Neuronal stem cell (in vitro differentiated cells): ENCODE results near the gene LPIN3.

Experiments
- DNase-seq: peaks from one replicate; pipeline ENCODE4 v3.0.0-alpha.2; 2013; ENCODE audit warnings: low spot score
- H2AFZ ChIP-seq: one replicate; pipeline ENCODE4 v1.6.1; 2013; ENCODE audit warnings: mild to moderate bottlenecking, low read length, inconsistent platforms
- H2AK5ac ChIP-seq: 2 replicates; pipeline ENCODE4 v1.6.1; 2013; ENCODE audit warnings: low read depth, mild to moderate bottlenecking, inconsistent platforms, low read length, moderate library complexity, mixed read lengths
- H2BK120ac ChIP-seq: 2 replicates; pipeline ENCODE4 v1.6.1; 2013; ENCODE audit warnings: low read depth, mild to moderate bottlenecking, inconsistent platforms, low read length, moderate library complexity, mixed read lengths
- H2BK12ac ChIP-seq: one replicate; pipeline ENCODE4 v1.6.1; 2013; ENCODE audit warnings: low read length, inconsistent platforms
- H2BK15ac ChIP-seq: 2 replicates; pipeline ENCODE4 v1.6.1; 2013; ENCODE audit warnings: mild to moderate bottlenecking, low read length, inconsistent platforms, mixed read lengths
- H2BK5ac ChIP-seq: one replicate; pipeline ENCODE4 v1.6.1; 2013; ENCODE audit warnings: inconsistent platforms, mild to moderate bottlenecking, low read length, moderate library complexity
- H3K14ac ChIP-seq: one replicate; pipeline ENCODE4 v1.6.1; 2013; ENCODE audit warnings: low read length, inconsistent platforms
- H3K18ac ChIP-seq: 2 replicates; pipeline ENCODE4 v1.6.1; 2013; ENCODE audit warnings: low read length, inconsistent platforms
- H3K23ac ChIP-seq: 2 replicates; pipeline ENCODE4 v1.6.1; 2013; ENCODE audit warnings: low read depth, mild to moderate bottlenecking, mixed read lengths, low read length, inconsistent platforms; ENCODE audit not compliant: poor library complexity
- H3K27ac ChIP-seq: replicated peaks from 3 replicates; pipeline ENCODE4 v1.5.1; 2013; ENCODE audit warnings: low read length, inconsistent platforms
- H3K27me3 ChIP-seq, 3 experiments: 2 replicates each; pipeline ENCODE4 v1.6.1; 2013; ENCODE audit warnings: low read length in 3 of 3, mild to moderate bottlenecking in 2 of 3, inconsistent platforms in 1 of 3, low read depth in 1 of 3, mixed read lengths in 1 of 3, moderate library complexity in 1 of 3; ENCODE audit not compliant: control insufficient read depth in 3 of 3, insufficient read depth in 3 of 3
- H3K36me3 ChIP-seq, 2 donors: replicated peaks in 1 of 2; 2 replicates each; pipeline ENCODE4 v1.6.1; 2013; ENCODE audit warnings: low read length in 2 of 2; ENCODE audit not compliant: control insufficient read depth in 2 of 2, insufficient read depth in 2 of 2
- H3K4ac ChIP-seq: 2 replicates; pipeline ENCODE4 v1.6.1; 2013; ENCODE audit warnings: inconsistent platforms, mild to moderate bottlenecking, low read length, moderate library complexity
- H3K4me1 ChIP-seq, 2 donors: 1 replicate in 1 of 2; 2 replicates in 1 of 2; pipeline ENCODE4 v1.6.1; 2013; ENCODE audit warnings: low read length in 2 of 2, low read depth in 1 of 2; ENCODE audit not compliant: control insufficient read depth in 2 of 2, insufficient read depth in 1 of 2
- H3K4me2 ChIP-seq: one replicate; pipeline ENCODE4 v1.6.1; 2013; ENCODE audit warnings: mild to moderate bottlenecking, low read length, inconsistent platforms; ENCODE audit not compliant: insufficient read depth, poor library complexity, severe bottlenecking
- H3K4me3 ChIP-seq, 2 donors: 2 replicates each; pipeline ENCODE4 v1.5.1; 2013; ENCODE audit warnings: low read length in 2 of 2, mild to moderate bottlenecking in 2 of 2, inconsistent platforms in 1 of 2, moderate library complexity in 1 of 2
- H3K79me1 ChIP-seq: one replicate; pipeline ENCODE4 v1.6.1; 2013; ENCODE audit warnings: low read depth, mild to moderate bottlenecking, inconsistent platforms, low read length, moderate library complexity
- H3K9ac ChIP-seq: one replicate; pipeline ENCODE4 v1.6.1; 2013; ENCODE audit warnings: mild to moderate bottlenecking, low read depth, low read length, inconsistent platforms; ENCODE audit not compliant: poor library complexity
- H3K9me3 ChIP-seq, 2 donors: replicated peaks in 1 of 2; 2 replicates each; pipeline versions ENCODE3 to v1.6.1; 2013; ENCODE audit warnings: low read length in 2 of 2, mild to moderate bottlenecking in 2 of 2, inconsistent platforms in 1 of 2, low read depth in 1 of 2, mixed read lengths in 1 of 2, moderate library complexity in 1 of 2; ENCODE audit not compliant: control insufficient read depth in 2 of 2, insufficient read depth in 1 of 2
- H4K8ac ChIP-seq: one replicate; pipeline ENCODE4 v1.6.1; 2013; ENCODE audit warnings: low read depth, mild to moderate bottlenecking, inconsistent platforms, low read length, moderate library complexity
- H4K91ac ChIP-seq: one replicate; pipeline ENCODE4 v1.6.1; 2013; ENCODE audit warnings: low read length, low read depth, mild to moderate bottlenecking, inconsistent platforms; ENCODE audit not compliant: poor library complexity
- WGBS, 2 donors: extraction: QIAGEN DNeasy Blood & Tissue Kit; methylation state at CpG; one replicate each; pipeline ENCODE4 v1.1.7; 2013; ENCODE audit warnings: missing lambda C conversion rate in 2 of 2, mixed read lengths in 1 of 2; ENCODE audit not compliant: insufficient read length in 2 of 2, insufficient replicate concordance in 1 of 2; ENCODE audit errors: extremely low coverage in 2 of 2; 5-methylcytosine and 5-hydroxymethylcytosine counted together

The LPIN3 gene

DNA sequence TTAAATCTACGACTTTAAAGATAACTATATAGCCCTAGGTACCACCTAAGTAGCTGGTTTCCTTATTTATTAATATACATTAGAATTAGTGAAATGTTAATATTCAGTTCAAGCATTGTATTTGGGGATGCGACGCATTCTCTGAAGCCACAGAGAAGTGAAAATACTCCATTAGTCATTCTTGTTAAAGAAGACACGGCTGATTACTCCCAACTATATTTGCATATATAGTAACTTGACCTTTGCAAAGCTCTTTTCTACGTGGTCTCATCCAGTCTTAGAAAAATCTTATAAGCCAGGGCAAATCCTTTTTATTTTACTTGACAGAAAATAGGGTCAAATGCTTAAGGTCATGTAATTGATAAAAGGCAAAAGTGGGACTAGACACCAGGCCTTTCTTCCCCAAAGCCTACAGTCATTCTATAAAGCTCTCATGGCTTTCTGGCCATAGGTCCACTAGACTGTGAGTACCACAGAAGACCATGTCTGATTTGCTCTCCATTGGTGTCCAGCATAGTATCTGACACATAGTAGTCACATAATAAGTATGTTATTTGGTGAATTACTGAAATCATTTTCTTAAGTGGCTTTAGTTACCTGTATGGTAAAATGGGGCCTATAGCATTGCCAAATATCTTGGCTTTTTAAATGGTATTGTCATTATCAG, 34.4 kb upstream of the LPIN3 start:
- H2BK5ac ChIP-seq, result no peak overlapping the region
- no peak overlapping the region for H3K4me3 ChIP-seq
- H3K4me1 ChIP-seq, result peaks cover 4 to 5% of the 10 kb centered on the region in 2 donors
- H4K8ac ChIP-seq, result no peak overlapping the region
- H3K27ac ChIP-seq, result no peak overlapping the region
- H3K23ac ChIP-seq, result no peak overlapping the region
- H3K14ac ChIP-seq, result no peak overlapping the region
- no peak for DNase-seq
- no peak overlapping the region for H2BK120ac ChIP-seq
- no peak overlapping the region for H2BK12ac ChIP-seq
- no peak overlapping the region for H2BK15ac ChIP-seq
- no peak overlapping the region for H4K91ac ChIP-seq
- H3K79me1 ChIP-seq, result peaks cover 2% of the 10 kb centered on the region
- H2AFZ ChIP-seq, result no peak overlapping the region
- no peak overlapping the region for H3K4me2 ChIP-seq
- H3K18ac ChIP-seq, result no peak overlapping the region
- H3K36me3 ChIP-seq, result no peaks in the 10 kb centered on the region
- H3K9ac ChIP-seq, result no peak overlapping the region
- no peaks in the 10 kb centered on the region for H3K9me3 ChIP-seq
- no peak overlapping the region for H3K4ac ChIP-seq
- no peak overlapping the region for H2AK5ac ChIP-seq
- no peaks in the 10 kb centered on the region for H3K27me3 ChIP-seq
- WGBS, 2 donors, result no CpG with 5 or more reads among the region's 5 CpGs

- no peak overlapping the region for H3K4me3 ChIP-seq
- no peak overlapping the region for H3K4me2 ChIP-seq
- no peaks in the 10 kb centered on the region for H3K9me3 ChIP-seq
- no peak overlapping the region for H3K14ac ChIP-seq
- H3K36me3 ChIP-seq, result no peaks in the 10 kb centered on the region
- H4K91ac ChIP-seq, result no peak overlapping the region
- no peak overlapping the region for H3K4ac ChIP-seq
- H2AK5ac ChIP-seq, result no peak overlapping the region
- no peak overlapping the region for H2BK5ac ChIP-seq
- H3K18ac ChIP-seq, result no peak overlapping the region
- WGBS, 2 donors, result no CpG with 5 or more reads among the region's 1 CpG
- H3K27me3 ChIP-seq, result no peaks in the 10 kb centered on the region
- H2BK15ac ChIP-seq, result no peak overlapping the region
- no peaks in the 10 kb centered on the region for H3K79me1 ChIP-seq
- no peak overlapping the region for H2AFZ ChIP-seq
- no peak overlapping the region for H2BK12ac ChIP-seq
- no peak overlapping the region for H3K23ac ChIP-seq
- DNase-seq, result no peak
- H4K8ac ChIP-seq, result no peak overlapping the region
- H2BK120ac ChIP-seq, result no peak overlapping the region
- H3K27ac ChIP-seq, result no peak overlapping the region
- H3K4me1 ChIP-seq, result peaks cover 4 to 5% of the 10 kb centered on the region in 2 donors
- no peak overlapping the region for H3K9ac ChIP-seq
Measured at GRCh38 chr20:41307021-41307420, 33.6 kb upstream of the LPIN3 start.

DNA sequence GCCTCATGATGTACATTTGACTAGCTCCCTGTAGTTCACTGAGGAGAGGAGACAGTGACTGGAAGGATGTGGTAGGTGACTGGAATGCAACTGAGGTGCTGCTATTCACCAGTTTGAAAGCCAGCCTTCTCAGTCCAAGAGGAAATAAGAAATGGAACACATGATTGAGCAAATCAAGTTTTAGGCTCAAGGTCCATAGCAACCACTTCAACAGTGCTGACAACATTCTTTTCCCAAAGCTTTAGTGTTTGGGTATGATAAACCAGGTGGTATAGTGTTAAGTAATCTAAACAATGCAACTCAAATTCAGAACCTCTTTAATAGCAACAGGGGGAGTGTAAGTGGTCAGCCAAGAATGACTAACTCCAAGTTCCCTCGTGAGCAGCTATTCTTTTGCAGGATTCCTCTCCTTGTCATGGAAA, 32.3 kb upstream of the LPIN3 start:
- no peaks in the 10 kb centered on the region for H3K79me1 ChIP-seq
- H2BK120ac ChIP-seq, result no peak overlapping the region
- no peak overlapping the region for H4K91ac ChIP-seq
- H3K9me3 ChIP-seq, result no peaks in the 10 kb centered on the region
- no peak overlapping the region for H2BK12ac ChIP-seq
- no peak overlapping the region for H3K4ac ChIP-seq
- no peak overlapping the region for H2AK5ac ChIP-seq
- H3K27ac ChIP-seq, result no peak overlapping the region
- H3K4me2 ChIP-seq, result no peak overlapping the region
- no peak overlapping the region for H2BK15ac ChIP-seq
- no peak overlapping the region for H3K18ac ChIP-seq
- H2BK5ac ChIP-seq, result no peak overlapping the region
- no CpG with 5 or more reads among the region's 1 CpG for WGBS, 2 donors
- no peak overlapping the region for H4K8ac ChIP-seq
- no peaks in the 10 kb centered on the region for H3K36me3 ChIP-seq
- H3K4me1 ChIP-seq, result peaks cover 4 to 5% of the 10 kb centered on the region in 2 donors
- no peak overlapping the region for H3K14ac ChIP-seq
- no peak overlapping the region for H3K23ac ChIP-seq
- no peaks in the 10 kb centered on the region for H3K27me3 ChIP-seq
- DNase-seq, result no peak
- H3K9ac ChIP-seq, result no peak overlapping the region
- no peak overlapping the region for H2AFZ ChIP-seq
- H3K4me3 ChIP-seq, result no peak overlapping the region

- Histone ChIP-seq H4K91ac (no peak overlapping the region), H3K36me3 (no peaks in the 10 kb centered on the region), H3K9me3 (no peaks in the 10 kb centered on the region), H3K9ac (no peak overlapping the region), H3K4ac (no peak overlapping the region), H2BK120ac (no peak overlapping the region), H3K14ac (no peak overlapping the region), H2BK12ac (no peak overlapping the region), H3K18ac (no peak overlapping the region), H3K27ac (no peak overlapping the region), H3K4me3 (no peak overlapping the region), H2AFZ (no peak overlapping the region), H3K23ac (no peak overlapping the region), H2BK5ac (no peak overlapping the region), H3K27me3 (no peaks in the 10 kb centered on the region), H3K4me2 (no peak overlapping the region), H2BK15ac (no peak overlapping the region), H4K8ac (no peak overlapping the region), H3K79me1 (no peaks in the 10 kb centered on the region), H3K4me1 (peaks cover 4 to 5% of the 10 kb centered on the region in 2 donors), H2AK5ac (no peak overlapping the region)
- no CpG with 5 or more reads among the region's 3 CpGs for WGBS, 2 donors
- no peak for DNase-seq
Measured at GRCh38 chr20:41308726-41309413, 31.8 kb upstream of the LPIN3 start.
